Activated CD4-positive, alpha-beta T cell treated with anti-CD3 and anti-CD28 coated beads, Interleukin-10, Interleukin-2, amounts not matched to agents 100 ng/mL and 50 ng/mL, durations not matched to agents 16 hours and 8 hours (primary cell): ENCODE data around the gene SLC37A1.

ENCODE experiments used
- DNase-seq: peaks from one replicate; pipeline ENCODE4 v3.0.0-alpha.2; 2020

SLC37A1 gene

DNA sequence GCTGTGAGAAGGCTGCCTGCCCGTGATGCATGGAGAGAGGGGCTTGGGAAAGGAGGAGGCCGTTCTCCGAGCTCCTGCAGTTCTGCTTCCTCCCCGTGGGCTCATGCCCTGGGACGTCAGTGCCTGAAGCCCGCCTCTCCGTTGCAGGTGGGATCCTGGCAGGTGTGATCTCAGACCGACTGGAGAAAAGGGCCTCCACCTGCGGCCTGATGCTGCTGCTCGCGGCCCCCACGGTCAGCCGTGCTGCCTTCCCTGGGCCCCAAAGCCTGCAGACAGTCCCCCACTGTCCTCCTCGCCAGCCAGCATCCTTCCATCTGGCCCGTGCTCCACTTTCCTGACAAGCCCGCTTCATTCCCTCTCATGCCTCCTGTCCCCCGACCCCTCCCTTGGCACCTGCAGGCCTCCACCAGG is 50.9 kb downstream of the SLC37A1 start:
- no peak for DNase-seq

DNA sequence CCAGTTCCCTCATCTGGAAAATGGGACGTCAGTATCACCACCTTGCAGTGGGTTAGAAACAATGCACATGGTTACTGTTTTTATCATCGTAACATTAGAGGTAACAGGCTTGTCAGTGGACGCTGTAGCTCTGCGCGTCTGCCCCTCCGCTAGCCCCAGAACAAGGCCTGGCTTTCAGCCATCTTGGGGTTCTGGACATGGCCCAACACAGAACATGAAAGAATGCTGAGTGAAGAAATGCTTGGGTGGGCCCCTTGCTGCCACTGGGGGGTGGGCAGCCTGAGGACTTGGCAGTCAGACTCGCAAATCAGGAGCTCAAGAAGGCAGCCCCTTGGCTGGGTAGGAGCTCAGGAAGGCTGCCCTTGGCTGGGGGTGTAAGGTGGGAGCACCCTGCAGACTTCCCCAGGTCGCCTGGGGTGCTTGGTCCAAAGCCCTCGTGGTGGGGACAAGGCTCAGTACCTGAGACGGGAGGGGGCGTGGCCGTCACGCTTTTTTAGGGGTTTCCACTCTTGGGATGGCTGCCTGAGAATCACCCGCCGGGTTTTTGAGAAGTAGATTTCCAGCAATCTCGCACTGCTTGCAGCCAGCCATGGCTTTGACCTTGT is 51.7 kb downstream of the SLC37A1 start:
- DNase-seq = no peak

DNA sequence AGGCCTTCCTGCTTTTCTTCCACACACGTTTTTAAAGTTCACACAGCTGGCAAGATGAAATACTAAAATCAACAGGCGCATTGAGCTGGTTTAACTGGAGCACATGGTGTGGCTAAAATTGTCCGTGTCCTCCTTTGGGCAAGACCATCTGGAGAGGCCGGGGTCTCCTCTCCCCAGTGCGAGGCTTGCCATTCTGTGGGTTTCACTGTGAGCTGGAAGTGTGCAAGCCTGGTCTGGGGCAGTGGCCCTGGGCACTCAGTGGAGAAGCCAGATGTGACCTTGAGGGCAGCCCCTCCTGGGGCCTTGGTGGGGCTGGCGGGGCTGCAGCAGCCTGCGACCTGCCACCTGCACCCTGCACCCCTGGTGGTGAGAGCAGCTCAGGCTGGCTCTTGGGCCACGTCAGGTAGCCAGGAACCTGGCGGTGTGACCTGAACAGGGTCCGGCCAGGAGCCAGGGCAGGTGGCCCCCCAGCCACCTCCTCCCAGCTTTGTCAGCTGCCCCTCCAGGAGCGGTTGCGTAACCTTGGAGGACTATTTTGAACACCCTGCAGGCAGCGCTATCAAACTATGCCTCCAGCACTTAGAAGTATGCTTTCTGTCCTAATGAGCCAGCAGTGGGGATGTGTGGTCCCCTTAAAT is 52.4 kb downstream of the SLC37A1 start:
- no peak for DNase-seq

- DNase-seq = no peak
Measured at GRCh38 chr21:42566524-42567213, 53.0 kb downstream of the SLC37A1 start.

- DNase-seq = no peak
Measured at GRCh38 chr21:42567214-42567555, 53.5 kb downstream of the SLC37A1 start.

DNA sequence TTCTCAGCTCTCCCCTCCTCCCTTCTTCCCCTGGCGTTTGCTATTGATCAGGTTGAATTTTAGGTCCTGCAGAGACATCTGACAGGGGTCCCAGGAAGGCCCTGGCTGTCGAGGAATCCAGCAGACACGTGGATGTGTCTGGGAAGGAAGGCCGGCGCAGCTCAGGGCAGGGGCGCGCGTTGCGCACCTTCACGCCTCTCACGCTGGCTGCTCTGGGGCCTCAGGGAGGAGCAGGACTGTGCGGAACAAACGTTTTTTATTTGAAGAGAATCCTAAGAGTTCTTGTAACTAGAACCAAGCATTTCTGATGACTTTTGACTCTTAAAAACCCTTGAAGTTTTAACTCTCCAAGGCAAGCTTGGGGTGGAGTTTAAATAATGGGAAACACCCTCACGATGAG is 54.2 kb downstream of the SLC37A1 start:
- DNase-seq = no peak

DNA sequence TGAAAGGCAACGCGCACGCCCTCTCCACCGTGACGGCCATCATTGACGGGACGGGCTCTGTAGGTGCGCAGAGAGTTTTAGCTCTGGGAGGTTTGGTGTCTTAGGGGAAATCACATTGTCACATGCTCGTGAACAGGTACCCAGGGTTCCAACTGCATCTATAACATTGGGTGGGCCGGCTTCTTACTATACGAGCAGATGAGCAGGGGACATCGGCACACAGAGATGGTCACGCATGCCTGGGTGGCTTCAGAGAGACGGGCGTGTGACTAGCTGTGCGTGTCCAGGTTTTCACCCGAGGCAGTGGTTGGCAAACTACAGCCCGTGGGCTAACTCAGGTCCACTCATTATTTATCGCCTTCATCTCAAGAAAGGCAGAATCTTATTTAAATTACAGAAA is 54.7 kb downstream of the SLC37A1 start:
- no peak for DNase-seq

- no peak for DNase-seq
Measured at GRCh38 chr21:42568866-42569731, 55.4 kb downstream of the SLC37A1 start.

GRCh38 chr21:42569732-42570301 is 56.2 kb downstream of the SLC37A1 start:
- no peak for DNase-seq

- DNase-seq = no peak
Measured at GRCh38 chr21:42570362-42570761, 56.7 kb downstream of the SLC37A1 start.

- DNase-seq = no peak
Measured at GRCh38 chr21:42570841-42571387, 57.3 kb downstream of the SLC37A1 start.

DNA sequence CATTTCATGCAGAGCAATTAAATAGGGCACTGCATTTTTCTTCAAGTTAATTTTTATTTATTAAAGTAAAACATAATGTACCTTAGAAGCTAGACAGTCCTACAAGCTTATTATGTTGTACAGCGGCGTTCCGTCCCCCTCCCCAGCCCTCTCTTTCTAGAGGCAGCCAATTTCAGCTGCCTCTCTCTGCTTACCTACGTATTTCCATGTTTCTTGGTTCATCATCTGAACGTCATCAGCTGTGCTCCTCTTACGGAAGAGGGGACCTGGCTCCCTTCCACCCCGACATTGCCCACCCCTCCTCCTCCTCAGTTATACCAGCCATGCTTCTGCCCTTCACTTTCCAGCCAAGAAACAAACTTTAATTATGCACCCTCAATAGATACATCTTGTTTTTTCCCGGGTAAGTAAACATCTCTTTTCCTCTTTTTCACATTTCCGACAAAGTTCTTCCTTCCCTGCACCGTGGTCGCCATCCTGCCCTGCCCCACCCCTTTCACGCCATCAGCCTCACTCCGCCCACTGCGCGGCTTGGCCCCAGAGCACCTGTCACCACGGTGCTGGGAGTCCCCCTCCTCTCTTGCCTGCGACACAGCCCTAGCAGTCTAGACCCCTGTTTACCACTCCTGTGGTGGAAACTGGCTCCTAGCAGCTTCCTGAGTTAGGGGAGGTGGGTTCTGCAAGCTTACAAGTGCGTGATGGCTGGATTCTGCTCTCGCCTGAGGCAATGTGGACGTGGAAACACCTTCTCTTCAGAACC is 57.9 kb downstream of the SLC37A1 start:
- DNase-seq = no peak

DNA sequence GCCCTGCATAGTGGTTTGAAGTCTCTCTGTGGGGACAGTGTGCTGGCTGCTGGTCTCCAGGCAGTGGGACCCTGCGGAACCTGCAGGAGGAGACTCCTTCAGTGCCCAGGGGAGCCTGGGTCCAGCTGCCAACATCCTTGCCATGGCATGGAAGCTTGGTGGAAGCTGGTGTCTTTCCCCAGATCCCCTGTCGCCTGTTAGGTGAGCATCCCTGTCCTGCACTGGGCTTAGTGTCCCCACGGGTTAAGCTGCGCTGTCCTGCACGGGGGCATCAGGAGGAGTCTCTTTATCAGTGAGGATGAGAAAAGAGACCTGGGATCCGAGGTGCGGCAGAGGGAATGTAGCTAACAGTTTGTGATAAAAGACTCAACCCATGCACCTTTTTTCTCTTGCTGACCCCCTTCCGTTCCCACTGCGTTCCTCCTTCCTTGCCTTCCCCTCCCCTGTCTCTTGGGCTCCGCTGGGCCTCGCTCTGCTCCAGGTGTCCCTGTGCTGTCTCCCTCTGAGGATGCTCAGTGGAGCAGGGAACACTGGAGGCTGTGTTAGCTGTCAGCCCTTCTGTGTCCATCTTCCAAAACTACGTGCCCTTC is 59.3 kb downstream of the SLC37A1 start:
- no peak for DNase-seq

GRCh38 chr21:42574234-42575027 is 60.8 kb downstream of the SLC37A1 start:
- no peak for DNase-seq

GRCh38 chr21:42575111-42575510 is 61.5 kb downstream of the SLC37A1 start:
- no peak for DNase-seq

DNA sequence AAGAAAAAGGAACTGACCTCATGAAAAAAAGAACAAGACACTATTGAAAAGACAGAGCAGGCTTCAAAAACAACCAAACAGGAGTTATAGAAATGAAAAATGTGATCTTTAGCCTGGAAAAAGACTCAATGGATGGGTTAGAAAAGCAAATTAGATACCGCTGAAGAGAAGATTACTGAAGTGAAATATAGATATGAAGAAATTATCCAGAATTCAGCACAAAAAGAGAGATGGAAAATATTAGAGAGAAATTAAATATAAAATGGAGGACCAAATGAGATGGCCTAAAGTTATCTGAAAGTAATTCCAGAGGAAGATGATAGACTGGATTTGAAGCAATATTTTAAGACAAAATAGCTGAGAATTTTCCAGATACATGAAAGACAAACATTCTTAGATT is 63.0 kb downstream of the SLC37A1 start:
- DNase-seq = no peak

GRCh38 chr21:42578034-42578433 is 64.4 kb downstream of the SLC37A1 start:
- no peak for DNase-seq

DNA sequence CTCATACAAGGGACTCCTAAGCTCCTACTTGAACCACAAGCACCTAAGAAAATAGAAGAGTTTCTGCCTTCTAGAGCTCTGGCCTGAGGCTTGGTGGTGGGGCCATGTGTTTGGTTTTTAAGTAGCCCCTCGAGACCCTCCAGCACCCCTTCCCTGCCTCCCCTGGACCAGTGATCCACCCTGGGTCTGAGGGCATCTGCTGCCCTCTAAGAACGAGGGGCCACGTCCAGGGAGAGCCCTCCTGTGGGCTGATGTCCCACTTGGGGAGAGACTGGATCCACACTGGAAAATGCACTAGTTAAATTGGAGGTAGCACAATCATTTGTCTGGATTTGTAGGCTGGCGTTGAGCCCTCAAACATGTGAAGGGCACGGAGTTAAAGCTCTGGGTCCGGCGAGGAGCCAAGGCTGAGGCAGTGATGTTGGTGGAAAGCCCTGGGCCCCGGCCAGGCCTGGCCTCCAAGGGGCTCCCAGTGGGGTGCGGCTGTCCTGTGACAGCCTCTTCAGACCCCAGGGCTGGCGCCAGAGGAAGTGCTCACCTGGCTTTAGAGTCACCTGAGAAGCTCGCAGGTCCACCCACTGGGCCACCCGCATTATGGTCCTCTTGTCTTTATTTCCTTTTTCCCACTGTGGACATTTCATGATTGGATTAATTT is 65.2 kb downstream of the SLC37A1 start:
- DNase-seq = no peak

DNA sequence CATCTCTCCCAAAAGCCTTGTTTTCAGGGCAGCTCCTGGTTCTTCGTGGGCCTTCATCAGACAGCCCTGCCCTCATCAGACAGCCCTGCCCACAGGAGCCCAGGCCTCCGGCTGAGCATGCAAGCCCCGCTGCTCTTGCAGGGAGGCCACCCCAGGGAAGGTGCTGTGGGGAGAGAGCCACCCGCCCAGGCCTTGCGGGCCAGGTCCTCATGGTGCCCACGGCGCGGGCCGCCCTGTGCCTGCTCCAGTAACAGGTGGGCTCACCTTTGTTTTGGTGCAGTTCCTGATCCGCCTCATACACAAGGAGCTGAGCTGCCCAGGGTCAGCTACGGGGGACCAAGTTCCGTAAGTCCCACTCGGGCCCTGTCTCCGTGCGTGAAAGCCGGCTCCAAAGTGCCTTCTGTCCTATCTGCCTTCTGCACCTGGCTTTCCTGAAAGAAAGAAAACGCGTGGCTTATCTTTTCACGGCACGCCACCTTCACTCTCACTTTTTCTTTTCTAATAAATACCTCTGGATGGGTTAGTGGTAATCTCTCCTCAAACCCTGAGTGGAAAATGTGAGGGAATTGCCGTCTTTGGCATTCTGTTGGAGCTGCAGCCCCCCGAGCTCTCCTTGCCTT is 65.9 kb downstream of the SLC37A1 start:
- no peak for DNase-seq
